ENCODE data around the gene GPR39. TPM values are rescaled to one million over a fixed set of nuclear protein-coding genes. Genes with fewer than 3 reads are reported as not detected.

Gene GPR39
- total RNA-seq, 4 donors from 2014 or later: 0.52 to 53.2 (median 6.8) TPM; not detected in 1

DNA sequence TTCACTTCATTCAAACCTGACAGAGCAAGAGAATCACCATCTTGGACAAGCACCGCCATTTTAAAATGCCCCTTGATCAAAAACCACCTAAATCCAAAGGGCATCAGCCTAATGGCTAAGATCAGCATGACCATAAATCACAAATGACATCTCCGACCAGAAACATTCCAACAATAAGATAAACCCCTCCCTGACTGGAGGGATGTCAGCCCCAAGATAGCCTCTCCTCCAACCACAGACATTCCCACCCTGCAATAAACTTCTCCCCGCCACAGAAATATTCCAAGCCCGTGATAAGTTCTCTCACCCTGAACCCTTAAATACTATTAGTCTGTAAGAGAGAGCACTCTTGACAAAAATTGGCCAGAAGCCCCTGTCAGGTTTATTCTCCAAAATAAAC lies 275.0 kb downstream of the GPR39 start:
- intact Hi-C loops (cut with DNase I; ENCODE audit: low total_unique reads): no loop called here
- TF ChIP-seq, protein P1, sequence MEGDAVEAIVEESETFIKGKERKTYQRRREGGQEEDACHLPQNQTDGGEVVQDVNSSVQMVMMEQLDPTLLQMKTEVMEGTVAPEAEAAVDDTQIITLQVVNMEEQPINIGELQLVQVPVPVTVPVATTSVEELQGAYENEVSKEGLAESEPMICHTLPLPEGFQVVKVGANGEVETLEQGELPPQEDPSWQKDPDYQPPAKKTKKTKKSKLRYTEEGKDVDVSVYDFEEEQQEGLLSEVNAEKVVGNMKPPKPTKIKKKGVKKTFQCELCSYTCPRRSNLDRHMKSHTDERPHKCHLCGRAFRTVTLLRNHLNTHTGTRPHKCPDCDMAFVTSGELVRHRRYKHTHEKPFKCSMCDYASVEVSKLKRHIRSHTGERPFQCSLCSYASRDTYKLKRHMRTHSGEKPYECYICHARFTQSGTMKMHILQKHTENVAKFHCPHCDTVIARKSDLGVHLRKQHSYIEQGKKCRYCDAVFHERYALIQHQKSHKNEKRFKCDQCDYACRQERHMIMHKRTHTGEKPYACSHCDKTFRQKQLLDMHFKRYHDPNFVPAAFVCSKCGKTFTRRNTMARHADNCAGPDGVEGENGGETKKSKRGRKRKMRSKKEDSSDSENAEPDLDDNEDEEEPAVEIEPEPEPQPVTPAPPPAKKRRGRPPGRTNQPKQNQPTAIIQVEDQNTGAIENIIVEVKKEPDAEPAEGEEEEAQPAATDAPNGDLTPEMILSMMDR (IDR thresholded peaks at IDR 0.05): no peak
- TF ChIP-seq POLR2A (IDR thresholded peaks at IDR 0.05): no peak
- DNase-seq: no peak

DNA sequence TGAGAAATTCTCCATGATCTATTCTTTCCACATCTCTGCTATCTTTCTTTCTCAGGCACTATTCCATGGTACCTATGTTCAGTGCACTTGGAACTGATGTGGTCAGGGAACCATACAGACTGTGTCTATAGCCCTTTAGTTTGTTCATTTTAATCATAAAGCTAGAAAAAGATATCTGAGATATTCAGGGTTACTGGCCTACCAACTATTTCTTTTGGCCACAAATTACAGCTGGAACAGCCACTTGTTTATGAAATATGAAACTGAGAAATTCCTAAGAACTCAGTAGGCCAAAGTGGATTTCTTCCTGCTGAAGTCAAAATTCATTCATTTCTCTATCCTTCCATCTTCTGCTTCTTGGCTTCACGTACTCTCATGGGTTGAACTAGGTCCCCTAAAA lies 276.2 kb downstream of the GPR39 start:
- no peaks in the 10 kb centered on the region for H3K36me3 ChIP-seq
- H3K4me3 ChIP-seq: no peak overlapping the region
- no peak for DNase-seq
- no peaks in the 10 kb centered on the region for H3K9me3 ChIP-seq
- intact Hi-C loops (cut with DNase I; ENCODE audit: low total_unique reads): no loop called here
- no peak overlapping the region for H3K27ac ChIP-seq
- H3K27me3 ChIP-seq: no peaks in the 10 kb centered on the region
- TF ChIP-seq, protein P1 (IDR thresholded peaks at IDR 0.05): no peak
- no peak for TF ChIP-seq POLR2A (IDR thresholded peaks at IDR 0.05)
- no peaks in the 10 kb centered on the region for H3K4me1 ChIP-seq

More for the DNA sequence above, 275.0 kb downstream of the GPR39 start:
- Histone ChIP-seq H3K4me1 (no peaks in the 10 kb centered on the region), H3K27me3 (no peaks in the 10 kb centered on the region), H3K4me3 (no peak overlapping the region), H3K9me3 (no peaks in the 10 kb centered on the region), H3K27ac (no peak overlapping the region), H3K36me3 (no peaks in the 10 kb centered on the region)

Small RNAs within 50 kb of the gene (small RNA-seq; reads per million reads assigned to genes)
- gene RNU6-175P: not detected

Measured in uterus (tissue), 4 donors.